GM18517 (cell line): Measurements from ENCODE around the gene CLCN7.

Experiments
- ATAC-seq: cut with Tn5 transposase; IDR thresholded peaks from one replicate; pipeline ENCODE4 v1.9.1; 2021; ENCODE audit warnings: mild to moderate bottlenecking, moderate library complexity; ENCODE audit not compliant: unreplicated experiment

CLCN7 gene

DNA sequence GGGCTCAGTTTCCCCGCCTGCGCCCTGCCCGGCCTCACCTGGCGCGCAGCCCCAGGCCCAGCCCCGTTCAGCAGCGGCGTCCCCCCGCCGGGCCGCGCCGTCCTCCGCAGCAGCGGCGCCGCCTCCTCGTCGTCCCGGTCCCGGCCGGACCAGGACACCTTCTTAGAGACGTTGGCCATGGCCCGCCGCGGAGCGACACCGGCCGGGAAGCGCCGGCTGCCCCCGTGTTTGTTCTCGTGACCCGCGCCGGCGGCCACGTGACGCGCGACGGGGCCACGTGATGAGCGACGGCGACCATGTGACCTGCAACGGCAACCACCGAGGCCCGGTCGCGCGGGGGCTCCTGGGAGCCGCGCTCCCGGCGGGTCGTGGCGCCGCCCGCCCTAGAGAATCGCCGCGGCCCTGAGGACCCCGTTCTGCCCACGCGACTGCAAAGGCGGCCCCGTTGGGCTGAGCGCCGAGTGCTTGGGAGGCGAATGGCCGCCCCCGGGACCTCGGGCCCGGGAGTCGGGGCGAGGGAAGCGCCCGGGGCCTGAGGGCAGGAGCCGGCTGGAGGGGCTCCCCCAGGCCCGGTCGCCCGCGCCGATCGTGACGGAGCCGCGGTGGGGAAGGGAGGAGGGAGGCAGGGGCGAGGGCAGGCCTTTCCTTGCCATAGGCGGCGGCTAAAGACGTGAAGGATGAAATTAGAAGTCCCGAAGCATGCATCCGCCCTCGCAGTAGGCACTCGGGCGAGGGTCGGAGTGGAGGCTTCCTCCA lies at the start of gene CLCN7:
Gene CLCN7 (minus strand): TSS at position 233 of the 756 bp plus-strand sequence. CDS start 54 bp downstream, at position 179.
- ATAC-seq = peak; percentile 70

- ATAC-seq = no peak
These were observed 49.5 kb upstream of the CLCN7 start for GRCh38 chr16:1524366-1524765.

DNA sequence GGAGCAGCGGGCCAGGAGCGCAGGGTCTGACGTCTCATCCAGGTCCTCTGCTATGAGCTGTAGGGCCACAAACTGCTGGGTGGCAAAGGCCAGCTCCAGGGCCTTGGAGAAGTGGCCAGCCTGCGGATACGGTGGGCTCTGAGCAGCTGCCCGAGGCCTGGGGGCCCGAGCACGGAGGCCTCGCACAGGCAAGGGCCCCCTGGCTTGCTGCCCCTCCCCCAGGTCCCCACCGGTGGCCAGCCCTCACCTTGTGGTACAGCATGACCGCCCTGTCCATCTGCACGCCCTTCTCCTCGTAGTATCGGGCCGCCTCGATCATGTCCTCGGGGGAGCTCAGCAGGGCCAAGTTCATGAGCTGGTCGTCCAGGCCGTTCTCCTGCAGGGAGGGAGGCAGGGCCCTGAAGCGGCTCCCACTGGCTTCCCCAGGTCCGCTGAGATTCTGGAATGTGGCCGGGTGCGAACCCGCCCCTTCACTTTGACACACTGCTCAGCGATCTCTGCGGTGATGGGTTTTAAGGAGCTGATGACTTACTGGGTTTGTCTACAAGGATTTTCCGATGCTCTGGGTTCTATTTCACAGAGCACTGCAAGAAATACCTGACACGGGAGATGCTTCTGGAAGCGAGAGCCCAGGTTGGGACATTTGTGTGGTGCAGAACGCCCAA lies 48.9 kb upstream of the CLCN7 start:
- no peak for ATAC-seq

GRCh38 chr16:1520461-1520860 lies 45.6 kb upstream of the CLCN7 start:
- no peak for ATAC-seq

DNA sequence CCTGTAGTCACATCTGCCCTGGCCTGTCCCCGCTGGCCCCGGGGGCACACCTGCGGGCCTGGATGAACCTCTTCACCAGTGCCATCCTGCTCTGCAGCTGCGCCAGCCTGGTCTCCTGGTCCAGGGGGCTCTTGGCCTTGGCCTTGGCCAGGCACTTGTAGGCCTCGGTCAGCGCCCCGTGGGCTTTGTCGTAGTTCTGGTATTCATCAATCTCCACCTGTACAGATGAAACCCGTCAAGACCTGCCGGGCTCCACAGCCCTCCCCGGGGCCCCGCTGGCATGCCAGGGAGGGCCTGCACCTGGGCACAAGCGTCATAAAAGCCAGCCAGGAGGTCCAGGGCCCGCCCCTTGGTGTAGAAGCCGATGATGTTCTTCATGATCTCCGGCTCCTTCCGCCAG lies 45.0 kb upstream of the CLCN7 start:
- no peak for ATAC-seq

- no peak for ATAC-seq
These were observed 43.9 kb upstream of the CLCN7 start for GRCh38 chr16:1518626-1519135.

DNA sequence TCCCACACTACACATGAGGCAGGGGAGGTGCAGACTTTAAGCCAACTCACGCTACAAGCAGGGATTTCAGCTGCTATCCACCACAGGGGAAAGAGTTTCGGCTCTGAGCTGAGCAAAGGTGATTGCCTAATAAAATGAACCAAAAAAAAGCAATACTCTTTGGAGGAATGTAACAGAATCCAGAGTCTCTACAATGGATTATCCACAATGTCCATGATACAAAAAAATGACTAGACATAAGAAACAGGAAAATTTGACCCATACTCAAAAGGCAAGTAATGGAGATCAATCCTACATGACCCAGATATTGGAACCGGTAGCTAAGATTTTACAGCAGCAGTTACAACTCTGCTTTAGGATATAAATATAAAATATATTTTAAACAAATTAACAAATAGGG lies 39.7 kb upstream of the CLCN7 start:
- no peak for ATAC-seq

- ATAC-seq = no peak
These were observed 37.9 kb upstream of the CLCN7 start for GRCh38 chr16:1512774-1513173.

DNA sequence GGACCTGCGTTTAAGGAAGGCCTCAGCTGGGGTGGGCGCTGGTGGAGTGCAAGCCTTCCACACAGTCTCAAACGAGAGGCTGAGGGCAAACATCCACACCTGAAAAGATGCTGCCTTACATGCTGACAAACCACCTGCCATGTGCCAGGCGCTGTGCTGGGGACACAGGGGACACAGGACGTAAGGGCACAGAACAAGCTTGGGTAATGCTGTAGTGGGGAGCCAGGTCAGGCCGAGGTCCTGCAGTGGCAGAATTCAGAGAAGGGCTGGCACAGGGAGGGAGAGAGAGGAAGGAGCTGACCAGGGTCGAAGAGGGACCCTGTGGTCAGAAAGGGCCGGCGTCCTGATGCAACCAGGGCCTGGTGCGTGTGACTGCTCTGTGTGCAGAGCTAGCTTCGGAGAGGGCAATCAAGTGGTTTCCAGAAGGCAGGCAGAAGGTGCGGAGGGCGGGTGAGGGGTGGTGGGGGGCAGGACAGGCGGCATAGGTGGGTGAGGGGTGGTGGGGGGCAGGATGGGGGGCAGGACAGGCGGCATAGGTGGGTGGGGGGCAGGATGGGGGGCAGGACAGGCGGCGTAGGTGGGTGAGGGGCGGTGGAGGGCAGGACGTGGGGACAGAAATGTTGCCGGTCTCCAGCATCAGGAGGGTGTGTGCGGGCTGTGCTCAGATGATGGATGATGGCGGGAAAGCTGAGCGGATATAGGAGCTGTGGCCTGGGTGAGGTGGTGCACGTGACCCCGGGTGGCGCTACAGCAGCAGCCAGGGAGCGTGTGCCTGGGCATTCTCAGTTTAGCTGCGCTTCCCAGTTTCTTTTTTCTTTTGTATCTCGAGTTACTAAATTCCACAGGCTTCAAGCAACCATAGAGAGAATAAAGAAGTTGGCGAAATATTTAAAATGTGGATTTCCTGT lies 37.1 kb upstream of the CLCN7 start:
- no peak for ATAC-seq

- no peak for ATAC-seq
These were observed 36.1 kb upstream of the CLCN7 start for GRCh38 chr16:1510941-1511351.

DNA sequence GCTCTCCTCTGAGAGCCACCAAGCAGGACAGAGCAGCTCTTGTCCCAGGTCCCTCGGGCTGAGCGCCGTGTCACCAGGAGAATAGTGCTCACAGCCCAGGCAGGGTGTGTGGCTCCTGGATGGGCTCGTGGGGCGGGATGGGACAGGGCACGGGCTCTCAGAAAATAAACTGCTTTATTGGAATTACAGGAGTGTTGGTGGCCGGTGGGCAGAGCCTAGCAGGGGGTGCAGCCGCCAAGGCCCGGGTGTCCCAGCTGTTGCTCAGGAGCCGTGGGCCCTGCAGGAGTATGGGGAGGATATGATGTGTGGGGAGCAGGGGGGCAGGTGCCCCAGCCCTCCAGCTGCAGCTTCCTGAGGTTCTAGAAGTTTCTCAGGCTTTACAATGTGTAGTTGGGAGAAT lies 35.4 kb upstream of the CLCN7 start:
- no peak for ATAC-seq

- no peak for ATAC-seq
These were observed 34.7 kb upstream of the CLCN7 start for GRCh38 chr16:1509307-1510221.

GRCh38 chr16:1508494-1509187 lies 33.8 kb upstream of the CLCN7 start:
- no peak for ATAC-seq

DNA sequence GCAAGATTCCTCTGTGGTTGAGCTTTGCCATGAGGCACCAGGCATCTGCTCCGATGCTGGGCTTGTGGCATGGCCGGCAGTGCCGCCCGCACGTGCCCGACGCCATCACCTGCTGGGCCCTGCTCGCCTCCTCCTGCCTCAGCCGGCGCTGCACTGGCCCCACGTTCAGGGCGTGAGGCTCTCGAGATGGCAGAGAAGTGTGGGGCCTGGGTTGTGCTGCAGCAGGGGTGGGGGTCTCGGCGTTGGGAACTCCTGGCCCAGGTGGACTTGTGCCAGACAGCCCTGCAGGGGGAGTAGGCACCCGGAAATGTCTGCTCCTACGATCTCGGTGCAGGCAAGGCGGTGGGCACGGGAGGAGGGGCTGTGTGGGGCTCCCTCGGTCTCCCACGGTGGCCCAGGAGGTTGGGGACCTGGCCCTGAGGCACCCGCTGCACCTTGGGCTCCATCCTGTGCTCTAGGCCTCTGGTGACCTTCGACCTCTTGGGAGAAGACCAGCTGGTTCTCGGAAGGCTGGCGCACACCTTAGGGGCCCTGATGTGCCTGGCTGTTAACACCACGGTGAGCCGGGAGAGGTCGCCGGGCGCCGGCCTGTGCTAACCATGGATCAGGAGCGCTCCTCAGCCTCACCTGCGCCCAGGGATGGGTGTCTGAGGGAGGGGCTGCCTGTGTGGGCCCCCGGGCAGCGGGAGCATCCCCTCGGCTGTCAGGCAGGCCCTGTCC lies 31.8 kb upstream of the CLCN7 start:
- no peak for ATAC-seq

DNA sequence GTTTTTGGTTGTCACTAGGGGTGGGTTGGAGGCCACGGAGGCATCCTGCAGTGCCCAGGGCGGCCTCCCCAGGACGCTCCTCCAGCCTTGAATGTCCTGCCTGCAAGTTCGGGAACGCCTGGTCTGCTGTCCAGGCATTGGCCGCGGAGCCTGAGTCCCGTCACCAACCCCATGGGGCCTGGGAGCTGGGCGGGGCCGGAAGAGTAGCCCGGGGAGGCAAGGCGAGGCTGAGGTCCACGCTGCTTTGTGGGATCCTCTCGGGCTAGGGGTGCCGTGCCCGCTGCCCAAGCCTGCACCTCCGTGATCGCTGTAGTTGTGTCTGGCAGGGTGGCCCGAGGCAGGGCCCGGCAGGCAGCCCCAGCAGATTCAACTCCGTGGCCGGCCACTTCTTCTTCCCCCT lies 31.1 kb upstream of the CLCN7 start:
- ATAC-seq = no peak

- no peak for ATAC-seq
These were observed 30.4 kb upstream of the CLCN7 start for GRCh38 chr16:1505073-1505844.

- no peak for ATAC-seq
These were observed 28.5 kb upstream of the CLCN7 start for GRCh38 chr16:1503110-1503955.
